Left lung (tissue), 10 donors: ENCODE results near the gene TC2N. TPM values are rescaled to one million over a fixed set of nuclear protein-coding genes. Genes with fewer than 3 reads are reported as not detected.
A peak's percentile ranks its signal among the peaks of the same experiment; 100 is the strongest.

Source experiments
- ATAC-seq: fragments of 200-7000 bp; cut with Tn5 transposase; one replicate; pipeline ENCODE4 v1.9.1; 2020; ENCODE audit warnings: moderate library complexity
- DNase-seq, 4 donors: peaks; one replicate each; pipeline ENCODE4 v3.0.0-alpha.2; 2013 to 2020
- H3K27ac ChIP-seq, 2 donors: fragments of 200-600 bp; sonication (generic) in 1 of 2; one replicate each; pipeline versions ENCODE4 v1.5.0 to v1.8.0; 2020 to 2021
- H3K27me3 ChIP-seq, 2 donors: fragments of 200-600 bp; sonication (generic) in 1 of 2; one replicate each; pipeline versions ENCODE4 v1.5.0 to v1.8.0; 2020 to 2021
- H3K36me3 ChIP-seq, 2 donors: fragments of 200-600 bp; sonication (generic) in 1 of 2; one replicate each; pipeline versions ENCODE4 v1.5.0 to v1.8.0; 2020 to 2021
- H3K4me1 ChIP-seq, 2 donors: fragments of 200-600 bp; one replicate each; pipeline ENCODE4 v1.8.0; 2021
- H3K4me3 ChIP-seq, 2 donors: fragments of 200-600 bp; sonication (generic) in 1 of 2; one replicate each; pipeline versions ENCODE4 v1.5.0 to v1.8.0; 2020 to 2021; ENCODE audit warnings: mild to moderate bottlenecking in 1 of 2
- H3K9me3 ChIP-seq, 2 donors: fragments of 200-600 bp; sonication (generic) in 1 of 2; one replicate each; pipeline versions ENCODE4 v1.5.0 to v1.8.0; 2020 to 2021
- intact Hi-C, 2 donors: fragments of 100-400 bp; cut with DNase I; formaldehyde crosslinking; loops; one replicate each; pipeline versions ENCODE4 v1.11.2 to v1.14.2; 2022
- polyA plus RNA-seq, 6 donors: library from polyadenylated mRNA; unstranded; fragments of 120-200 nt; gene quantifications; one replicate each; pipeline ENCODE4 v1.2.1, GENCODE V29; 2013; ENCODE audit not compliant: insufficient read length in 6 of 6
- total RNA-seq, 2 donors: library from RNA; stranded (reverse); fragmentation: NEBNext Ultra II Directional; extraction: Animal tissue kit (Norgen Biotek cat#: 25700); gene quantifications; one replicate each; pipeline ENCODE4 v1.2.1, GENCODE V29; 2021
- TF ChIP-seq, protein P1 (sequence below), 2 donors: fragments of 200-600 bp; sonication (generic) in 1 of 2; IDR thresholded peaks; one replicate each; pipeline versions ENCODE4 v1.5.0 to v1.8.0; 2021; ENCODE audit warnings: antibody characterized with exemption in 2 of 2
- donor health status: DM: no; HTN: yes; CAD: no.
- donor health status: DM: no; HTN: no; CAD: no.

Gene TC2N
- total and polyA plus RNA-seq, 8 donors, result 20.3 to 58.1 (median 29.7) TPM

DNA sequence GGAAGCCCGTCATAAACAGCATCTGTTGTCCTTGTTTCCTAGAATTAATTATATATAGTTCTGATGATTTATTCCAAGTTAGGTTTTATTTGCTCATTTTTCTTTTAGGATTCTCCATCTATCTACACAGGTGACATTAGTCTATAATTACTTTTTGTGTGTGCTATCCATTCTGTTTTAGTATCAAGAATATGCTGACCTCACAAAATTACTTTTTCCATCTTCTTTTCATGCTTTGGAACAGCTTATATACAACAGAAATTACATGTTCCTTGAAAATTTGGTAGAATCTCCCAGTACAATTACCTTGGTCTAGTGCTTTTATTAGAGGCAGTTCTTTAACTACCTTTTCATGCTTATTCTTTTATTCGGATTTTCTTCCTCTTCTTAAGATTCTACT is 81.1 kb downstream of the TC2N start:
- no peaks in the 10 kb centered on the region for H3K4me1 ChIP-seq
- intact Hi-C loops, result no loop called here
- no peak overlapping the region for H3K27ac ChIP-seq
- no peaks in the 10 kb centered on the region for H3K9me3 ChIP-seq
- no peaks in the 10 kb centered on the region for H3K27me3 ChIP-seq
- ATAC-seq (no peak), DNase-seq (no peak)
- H3K4me3 ChIP-seq, result no peak overlapping the region
- H3K36me3 ChIP-seq, result peaks cover 0 to 4% of the 10 kb centered on the region in 2 donors
- TF ChIP-seq, protein P1, sequence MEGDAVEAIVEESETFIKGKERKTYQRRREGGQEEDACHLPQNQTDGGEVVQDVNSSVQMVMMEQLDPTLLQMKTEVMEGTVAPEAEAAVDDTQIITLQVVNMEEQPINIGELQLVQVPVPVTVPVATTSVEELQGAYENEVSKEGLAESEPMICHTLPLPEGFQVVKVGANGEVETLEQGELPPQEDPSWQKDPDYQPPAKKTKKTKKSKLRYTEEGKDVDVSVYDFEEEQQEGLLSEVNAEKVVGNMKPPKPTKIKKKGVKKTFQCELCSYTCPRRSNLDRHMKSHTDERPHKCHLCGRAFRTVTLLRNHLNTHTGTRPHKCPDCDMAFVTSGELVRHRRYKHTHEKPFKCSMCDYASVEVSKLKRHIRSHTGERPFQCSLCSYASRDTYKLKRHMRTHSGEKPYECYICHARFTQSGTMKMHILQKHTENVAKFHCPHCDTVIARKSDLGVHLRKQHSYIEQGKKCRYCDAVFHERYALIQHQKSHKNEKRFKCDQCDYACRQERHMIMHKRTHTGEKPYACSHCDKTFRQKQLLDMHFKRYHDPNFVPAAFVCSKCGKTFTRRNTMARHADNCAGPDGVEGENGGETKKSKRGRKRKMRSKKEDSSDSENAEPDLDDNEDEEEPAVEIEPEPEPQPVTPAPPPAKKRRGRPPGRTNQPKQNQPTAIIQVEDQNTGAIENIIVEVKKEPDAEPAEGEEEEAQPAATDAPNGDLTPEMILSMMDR (IDR thresholded peaks at IDR 0.05), result no peak

DNA sequence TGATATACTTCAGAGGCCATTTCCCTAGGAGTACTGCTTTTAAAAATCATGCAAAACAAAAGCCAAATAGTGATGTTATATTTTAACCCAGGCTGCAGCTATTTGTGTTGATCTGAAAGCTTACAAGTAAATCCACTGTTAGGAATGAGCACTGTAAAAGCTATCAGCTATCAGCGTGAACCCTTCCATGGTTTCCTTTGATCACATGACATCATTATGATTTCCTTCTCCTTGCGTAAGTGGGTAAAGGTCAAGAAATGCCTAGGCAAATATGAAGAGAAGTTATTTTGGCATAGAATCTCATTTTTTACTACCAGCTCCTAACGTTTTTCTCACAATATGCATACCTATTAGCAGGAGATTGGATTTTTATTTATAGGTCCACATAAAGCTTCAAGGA is 86.9 kb downstream of the TC2N start:
- no peak for ATAC-seq
- TF ChIP-seq, protein P1 (IDR thresholded peaks at IDR 0.05), result no peak
- Histone ChIP-seq H3K27me3 (no peaks in the 10 kb centered on the region), H3K27ac (no peak overlapping the region), H3K9me3 (no peaks in the 10 kb centered on the region), H3K36me3 (no peaks in the 10 kb centered on the region), H3K4me3 (no peak overlapping the region), H3K4me1 (no peaks in the 10 kb centered on the region)
- DNase-seq, result no peak
- intact Hi-C loops, result no loop called here

DNA sequence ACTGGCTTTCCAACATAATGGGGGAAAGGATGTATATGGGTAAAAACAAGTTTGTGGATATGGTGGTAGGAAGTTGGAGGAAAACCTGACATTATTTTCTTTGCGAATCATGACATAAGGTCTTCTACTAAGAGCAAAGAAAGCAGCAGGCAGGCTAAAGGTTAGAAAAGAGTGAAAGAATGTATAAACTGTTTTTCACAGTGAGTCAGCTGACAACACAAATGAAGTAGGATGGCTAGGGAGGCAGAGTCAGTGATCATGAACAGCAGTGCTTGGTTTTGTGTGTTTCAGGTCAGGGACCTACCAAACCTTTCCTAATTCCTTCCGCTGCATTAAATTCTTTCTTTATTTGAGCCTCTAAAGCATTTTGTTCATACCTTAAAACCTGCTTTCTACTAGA is 89.1 kb downstream of the TC2N start:
- H3K27ac ChIP-seq, result no peak overlapping the region
- no peaks in the 10 kb centered on the region for H3K36me3 ChIP-seq
- no peaks in the 10 kb centered on the region for H3K9me3 ChIP-seq
- intact Hi-C loops, result no loop called here
- H3K27me3 ChIP-seq, result no peaks in the 10 kb centered on the region
- no peak overlapping the region for H3K4me3 ChIP-seq
- DNase-seq (no peak), ATAC-seq (no peak)
- TF ChIP-seq, protein P1 (IDR thresholded peaks at IDR 0.05), result no peak
- H3K4me1 ChIP-seq, result no peaks in the 10 kb centered on the region

DNA sequence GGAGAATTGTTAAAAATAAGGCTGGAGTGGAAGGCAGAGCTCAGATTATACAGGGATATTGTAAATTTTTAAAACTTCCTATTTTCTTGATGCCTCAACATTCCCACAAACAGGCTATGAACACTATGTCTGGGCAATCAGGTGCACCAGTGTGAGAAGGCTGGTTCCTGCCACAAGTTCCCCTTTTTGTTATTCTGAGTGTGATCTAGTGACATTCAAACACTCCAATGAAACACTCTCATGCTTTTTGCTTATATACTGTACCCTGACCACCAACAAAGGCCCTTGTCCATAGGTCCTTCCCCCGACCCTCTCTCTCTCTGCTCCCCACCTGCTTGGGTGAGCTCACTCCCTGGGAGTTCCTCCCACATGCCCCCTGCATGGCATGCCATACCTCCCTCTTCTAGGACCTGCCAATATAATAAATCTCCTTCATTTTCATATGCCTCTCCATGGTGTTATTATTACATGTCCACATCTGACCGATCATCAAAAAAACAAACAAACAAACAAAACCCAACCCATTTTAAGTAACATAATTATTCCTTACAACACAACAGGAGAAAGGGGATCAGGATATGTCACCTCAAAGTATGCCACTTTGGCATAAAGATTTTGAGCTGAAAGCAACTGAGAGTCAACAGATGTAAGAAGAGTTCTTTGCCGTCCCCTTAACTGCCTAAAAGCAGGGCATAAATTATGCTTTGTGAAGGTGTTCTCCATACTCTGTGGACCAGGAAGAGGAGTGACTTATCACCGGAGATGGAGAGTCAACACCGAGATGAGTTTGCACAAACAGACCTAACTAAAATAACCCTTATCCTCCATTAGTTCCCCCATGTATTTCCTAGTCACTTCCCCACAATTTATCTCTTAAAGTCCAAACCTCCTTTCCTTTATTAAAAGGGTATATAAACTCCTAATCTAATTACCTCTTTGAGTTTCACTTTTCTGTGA is 92.9 kb downstream of the TC2N start:
- intact Hi-C loops, result no loop called here
- ATAC-seq (no peak), DNase-seq (no peak)
- H3K9me3 ChIP-seq, result no peaks in the 10 kb centered on the region
- no peak overlapping the region for H3K4me3 ChIP-seq
- H3K27me3 ChIP-seq, result no peaks in the 10 kb centered on the region
- no peaks in the 10 kb centered on the region for H3K4me1 ChIP-seq
- H3K27ac ChIP-seq, result no peak overlapping the region
- TF ChIP-seq, protein P1 (IDR thresholded peaks at IDR 0.05), result no peak
- H3K36me3 ChIP-seq, result no peaks in the 10 kb centered on the region

DNA sequence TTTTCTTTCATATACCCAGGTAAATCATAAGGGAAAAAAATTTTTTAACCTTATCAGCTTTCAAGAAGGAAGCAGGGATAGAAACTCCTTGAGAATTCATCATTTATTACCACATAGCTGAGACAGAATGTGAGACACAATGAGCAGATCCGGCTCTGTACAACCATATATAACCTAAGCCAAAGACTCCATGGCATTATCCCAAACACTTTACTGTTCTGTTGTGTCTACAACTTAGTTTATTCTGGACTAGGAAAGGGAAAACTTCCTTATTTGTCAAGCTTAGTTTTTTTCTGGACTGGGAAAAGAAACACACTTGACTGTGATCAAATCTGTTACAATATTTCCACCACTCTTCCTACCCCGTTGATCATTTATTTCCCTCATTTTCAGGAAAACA is 97.2 kb downstream of the TC2N start:
- DNase-seq (no peak), ATAC-seq (peak; percentile 40)
- H3K27me3 ChIP-seq, result no peaks in the 10 kb centered on the region
- H3K27ac ChIP-seq, result no peak overlapping the region
- no peak overlapping the region for H3K4me3 ChIP-seq
- no peaks in the 10 kb centered on the region for H3K36me3 ChIP-seq
- no peaks in the 10 kb centered on the region for H3K9me3 ChIP-seq
- intact Hi-C loops, result no loop called here
- TF ChIP-seq, protein P1 (IDR thresholded peaks at IDR 0.05), result no peak
- H3K4me1 ChIP-seq, result no peaks in the 10 kb centered on the region
